Measurements from ENCODE around the gene AUNIP. TPM values are rescaled to one million over a fixed set of nuclear protein-coding genes. Genes with fewer than 3 reads are reported as not detected.

AUNIP gene
- total and polyA plus RNA-seq, 2 donors (not counting 1 experiment from before 2014, with no cell fraction given), result 0.33 to 1.2 TPM

DNA sequence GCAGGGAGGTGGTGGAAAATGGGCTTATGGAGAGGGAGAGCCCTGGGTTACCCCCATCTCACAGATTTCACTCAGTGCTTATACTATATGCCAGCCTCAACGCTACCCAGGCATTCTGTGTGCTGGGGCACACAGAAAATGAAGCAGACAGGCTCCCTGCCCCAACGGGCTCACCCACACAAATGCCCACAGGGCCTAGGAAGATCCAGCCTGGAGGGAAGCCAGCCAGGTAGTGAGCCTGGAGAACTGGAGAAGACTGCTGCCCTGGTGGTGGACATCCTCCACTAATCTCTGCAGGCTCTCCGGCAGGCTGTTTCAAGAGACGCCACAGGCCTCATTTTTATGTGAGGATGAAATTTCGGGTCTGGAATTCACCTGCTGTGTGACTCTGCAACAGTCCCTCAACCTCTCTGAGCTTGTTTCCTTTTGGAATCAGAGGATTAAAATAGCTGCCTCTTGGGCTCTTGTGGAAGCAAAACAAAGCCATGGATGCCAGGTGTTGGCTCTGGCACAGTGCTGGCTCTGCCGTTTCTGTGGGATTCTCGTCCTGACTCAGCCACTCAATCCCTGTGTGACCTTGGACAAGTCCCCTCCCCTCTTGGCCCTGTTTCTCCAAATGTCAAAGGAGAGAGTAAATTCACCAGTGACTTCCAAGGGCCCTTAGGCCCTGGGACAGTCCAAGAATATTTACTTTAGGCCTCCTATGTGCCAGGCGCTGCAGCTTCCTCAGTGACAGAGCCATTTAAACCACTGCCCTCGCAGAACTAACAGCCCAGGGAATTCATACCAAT, 12.6 kb upstream of the AUNIP start:
- Histone ChIP-seq H2AFZ (ENCODE audit: low read length) (no peak overlapping the region), H3K9me3 (ENCODE audit: control insufficient read depth, insufficient read depth, low read depth, low read length) (no peaks in the 10 kb centered on the region), H3K4me2 (ENCODE audit: extremely low read depth, insufficient read depth, low read length) (no peak overlapping the region), H3K9ac (ENCODE audit: insufficient read depth, low read length) (no peak overlapping the region), H3K36me3 (ENCODE audit: control insufficient read depth, insufficient read depth, low read length) (peaks cover 6% of the 10 kb centered on the region), H3K27me3 (ENCODE audit: control insufficient read depth, insufficient read depth, low read length) (no peaks in the 10 kb centered on the region), H3K4me1 (ENCODE audit: control insufficient read depth, extremely low read depth, insufficient read depth, low read length) (peaks cover 23% of the 10 kb centered on the region), H3K4me3 (replicated peaks in 1 of 4; ENCODE audit: control extremely low read depth in 1 of 4, insufficient read depth in 1 of 4, low read depth in 3 of 4, low read length in 4 of 4) (no peak overlapping the region), H4K20me1 (ENCODE audit: control insufficient read depth, extremely low read depth, insufficient read depth, low read length) (no peaks in the 10 kb centered on the region), H3K27ac (ENCODE audit: insufficient read depth, low read length) (no peak overlapping the region), H3K79me2 (ENCODE audit: control insufficient read depth, insufficient read depth, low read length) (no peaks in the 10 kb centered on the region)
- TF ChIP-seq EZH2 (IDR thresholded peaks at IDR 0.05; ENCODE audit: low read length, missing control alignments), result no peak
- TF ChIP-seq, protein P1, sequence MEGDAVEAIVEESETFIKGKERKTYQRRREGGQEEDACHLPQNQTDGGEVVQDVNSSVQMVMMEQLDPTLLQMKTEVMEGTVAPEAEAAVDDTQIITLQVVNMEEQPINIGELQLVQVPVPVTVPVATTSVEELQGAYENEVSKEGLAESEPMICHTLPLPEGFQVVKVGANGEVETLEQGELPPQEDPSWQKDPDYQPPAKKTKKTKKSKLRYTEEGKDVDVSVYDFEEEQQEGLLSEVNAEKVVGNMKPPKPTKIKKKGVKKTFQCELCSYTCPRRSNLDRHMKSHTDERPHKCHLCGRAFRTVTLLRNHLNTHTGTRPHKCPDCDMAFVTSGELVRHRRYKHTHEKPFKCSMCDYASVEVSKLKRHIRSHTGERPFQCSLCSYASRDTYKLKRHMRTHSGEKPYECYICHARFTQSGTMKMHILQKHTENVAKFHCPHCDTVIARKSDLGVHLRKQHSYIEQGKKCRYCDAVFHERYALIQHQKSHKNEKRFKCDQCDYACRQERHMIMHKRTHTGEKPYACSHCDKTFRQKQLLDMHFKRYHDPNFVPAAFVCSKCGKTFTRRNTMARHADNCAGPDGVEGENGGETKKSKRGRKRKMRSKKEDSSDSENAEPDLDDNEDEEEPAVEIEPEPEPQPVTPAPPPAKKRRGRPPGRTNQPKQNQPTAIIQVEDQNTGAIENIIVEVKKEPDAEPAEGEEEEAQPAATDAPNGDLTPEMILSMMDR (conservative IDR thresholded peaks at IDR 0.05 in 1 of 2, IDR thresholded peaks at IDR 0.05 in 1 of 2; ENCODE audit: low read depth in 1 of 2, low read length in 2 of 2), result no peak
- DNase-seq (ENCODE audit: low read depth in 2 of 2), result no peak

DNA sequence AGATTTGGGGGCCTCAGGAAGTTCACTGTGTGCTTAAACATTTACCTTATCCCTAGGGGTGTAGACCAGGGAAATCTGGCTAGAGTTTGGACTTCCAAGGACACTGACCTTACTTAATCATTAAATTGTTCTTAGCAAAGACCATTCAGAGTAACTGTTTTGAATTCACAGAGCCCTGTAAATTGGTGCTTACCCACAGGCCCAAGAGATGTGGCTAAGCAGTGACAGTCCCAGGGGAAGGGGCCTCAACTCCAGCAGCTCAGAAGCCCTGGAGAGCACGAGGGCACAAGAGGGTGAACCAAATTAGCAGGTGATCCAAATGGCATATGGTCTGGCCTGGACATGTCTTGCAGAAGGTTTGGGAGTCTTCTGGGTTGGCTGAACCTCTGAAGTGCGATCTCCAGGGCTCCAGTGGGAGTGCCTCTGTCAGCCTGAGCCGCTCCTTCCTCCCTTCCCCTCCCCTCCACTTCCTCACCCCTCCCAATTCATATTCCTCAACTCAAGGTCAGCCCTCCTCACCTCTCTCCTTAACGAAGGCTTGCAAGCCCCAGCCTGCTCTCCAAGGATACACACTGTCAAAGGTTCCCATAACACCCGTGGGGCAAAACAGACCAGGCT, 11.9 kb upstream of the AUNIP start:
- Histone ChIP-seq H3K36me3 (ENCODE audit: control insufficient read depth, insufficient read depth, low read length) (peaks cover 7% of the 10 kb centered on the region), H3K27me3 (ENCODE audit: control insufficient read depth, insufficient read depth, low read length) (no peaks in the 10 kb centered on the region), H4K20me1 (ENCODE audit: control insufficient read depth, extremely low read depth, insufficient read depth, low read length) (no peaks in the 10 kb centered on the region), H3K4me3 (replicated peaks in 1 of 4; ENCODE audit: control extremely low read depth in 1 of 4, insufficient read depth in 1 of 4, low read depth in 3 of 4, low read length in 4 of 4) (no peak overlapping the region), H3K9me3 (ENCODE audit: control insufficient read depth, insufficient read depth, low read depth, low read length) (no peaks in the 10 kb centered on the region), H3K4me1 (ENCODE audit: control insufficient read depth, extremely low read depth, insufficient read depth, low read length) (peaks cover 23% of the 10 kb centered on the region), H2AFZ (ENCODE audit: low read length) (no peak overlapping the region), H3K79me2 (ENCODE audit: control insufficient read depth, insufficient read depth, low read length) (no peaks in the 10 kb centered on the region), H3K4me2 (ENCODE audit: extremely low read depth, insufficient read depth, low read length) (no peak overlapping the region), H3K27ac (ENCODE audit: insufficient read depth, low read length) (no peak overlapping the region), H3K9ac (ENCODE audit: insufficient read depth, low read length) (no peak overlapping the region)
- DNase-seq (ENCODE audit: low read depth in 2 of 2), result no peak
- TF ChIP-seq, protein P1 (conservative IDR thresholded peaks at IDR 0.05 in 1 of 2, IDR thresholded peaks at IDR 0.05 in 1 of 2; ENCODE audit: low read depth in 1 of 2, low read length in 2 of 2), result no peak
- TF ChIP-seq EZH2 (IDR thresholded peaks at IDR 0.05; ENCODE audit: low read length, missing control alignments), result no peak

DNA sequence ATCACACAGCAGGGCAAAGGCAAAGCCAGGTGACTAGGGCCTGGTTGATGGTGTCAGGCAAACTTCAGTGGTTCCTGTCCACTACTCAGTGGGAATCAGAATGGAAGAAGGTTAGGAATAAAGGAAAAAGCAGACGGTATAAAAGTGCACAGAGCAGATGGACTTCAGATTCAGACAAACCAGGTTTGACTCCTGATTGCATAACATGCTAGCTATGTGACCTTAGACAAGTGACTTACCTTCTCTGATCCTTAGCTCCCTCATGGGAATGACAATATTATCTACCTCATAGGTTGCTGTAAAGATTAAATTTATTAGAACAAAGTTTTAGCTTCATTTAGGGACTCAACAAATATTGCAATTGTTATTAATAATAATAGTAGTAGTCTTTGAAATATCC, 11.4 kb upstream of the AUNIP start:
- TF ChIP-seq EZH2 (IDR thresholded peaks at IDR 0.05; ENCODE audit: low read length, missing control alignments), result no peak
- TF ChIP-seq, protein P1 (conservative IDR thresholded peaks at IDR 0.05 in 1 of 2, IDR thresholded peaks at IDR 0.05 in 1 of 2; ENCODE audit: low read depth in 1 of 2, low read length in 2 of 2), result no peak
- no peak overlapping the region for H3K4me2 ChIP-seq (ENCODE audit: extremely low read depth, insufficient read depth, low read length)
- no peaks in the 10 kb centered on the region for H3K27me3 ChIP-seq (ENCODE audit: control insufficient read depth, insufficient read depth, low read length)
- H3K79me2 ChIP-seq (ENCODE audit: control insufficient read depth, insufficient read depth, low read length), result no peaks in the 10 kb centered on the region
- no peak overlapping the region for H3K27ac ChIP-seq (ENCODE audit: insufficient read depth, low read length)
- H2AFZ ChIP-seq (ENCODE audit: low read length), result no peak overlapping the region
- no peaks in the 10 kb centered on the region for H3K9me3 ChIP-seq (ENCODE audit: control insufficient read depth, insufficient read depth, low read depth, low read length)
- peaks cover 7% of the 10 kb centered on the region for H3K36me3 ChIP-seq (ENCODE audit: control insufficient read depth, insufficient read depth, low read length)
- no peaks in the 10 kb centered on the region for H4K20me1 ChIP-seq (ENCODE audit: control insufficient read depth, extremely low read depth, insufficient read depth, low read length)
- H3K4me3 ChIP-seq (replicated peaks in 1 of 4; ENCODE audit: control extremely low read depth in 1 of 4, insufficient read depth in 1 of 4, low read depth in 3 of 4, low read length in 4 of 4), result no peak overlapping the region
- no peak for DNase-seq (ENCODE audit: low read depth in 2 of 2)
- peaks cover 20% of the 10 kb centered on the region for H3K4me1 ChIP-seq (ENCODE audit: control insufficient read depth, extremely low read depth, insufficient read depth, low read length)
- H3K9ac ChIP-seq (ENCODE audit: insufficient read depth, low read length), result no peak overlapping the region
